NCI-H446 (cell line): Measurements from ENCODE around the gene CNIH1.
"Not testable (repeated sequence)": the region's sequence is repeated elsewhere in the genome, so short reads cannot be mapped to it uniquely, and the experiment has no call there.

Experiments
- DNase-seq, 2 experiments: peaks; one replicate each; lab custom pipeline; 2025; lab: John Stamatoyannopoulos, UW

Gene CNIH1

GRCh38 chr14:54467280-54467679, 26.1 kb upstream of the CNIH1 start:
- DNase-seq, result no peak

GRCh38 chr14:54465654-54466053, 24.5 kb upstream of the CNIH1 start:
- DNase-seq, result peak in 1 of 2 experiments; percentile 52

- DNase-seq, result no peak
Observed at GRCh38 chr14:54462048-54462447, 20.9 kb upstream of the CNIH1 start.

GRCh38 chr14:54459106-54459505, 17.9 kb upstream of the CNIH1 start:
- no peak for DNase-seq

- DNase-seq, result not testable (repeated sequence)
Observed at GRCh38 chr14:54458536-54458935, 17.4 kb upstream of the CNIH1 start.

- DNase-seq, result no peak
Observed at GRCh38 chr14:54457609-54457996, 16.4 kb upstream of the CNIH1 start.

DNA sequence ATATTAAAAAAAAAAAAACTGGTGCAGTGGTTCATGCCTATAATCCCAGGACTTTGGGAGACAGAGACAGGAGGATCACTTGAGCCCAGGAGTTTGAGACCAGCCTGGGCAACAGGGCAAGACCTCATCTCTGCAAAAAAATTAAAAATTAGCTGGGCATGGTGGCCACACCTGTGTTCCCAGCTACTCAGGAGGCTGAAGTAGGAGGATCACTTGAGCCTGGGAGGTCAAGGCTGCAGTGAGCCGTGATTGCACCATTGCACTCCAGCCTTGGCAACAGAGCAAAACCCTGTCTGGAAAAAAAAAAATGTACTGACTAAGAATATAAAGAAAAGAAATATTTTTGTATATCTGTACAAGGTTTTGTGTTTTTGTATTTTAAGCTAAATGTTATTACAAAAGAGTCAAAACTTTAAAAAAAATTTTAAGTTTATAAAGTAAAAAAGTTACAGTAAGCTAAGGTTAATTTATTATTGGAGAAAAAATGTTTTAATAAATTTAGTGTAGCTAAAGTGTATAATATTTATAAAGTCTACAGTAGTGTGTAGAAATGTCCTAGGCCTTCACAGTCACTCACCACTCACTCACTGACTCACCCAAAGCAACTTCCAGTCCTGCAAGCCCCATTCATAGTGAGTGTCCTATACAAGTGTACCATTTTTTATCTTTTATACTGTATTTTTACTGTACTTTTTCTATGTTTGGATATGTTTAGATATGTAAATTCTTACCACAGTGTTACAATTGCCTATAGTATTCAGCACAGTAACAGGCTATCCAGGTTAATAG, 15.8 kb upstream of the CNIH1 start:
- DNase-seq, result not testable (repeated sequence)

DNA sequence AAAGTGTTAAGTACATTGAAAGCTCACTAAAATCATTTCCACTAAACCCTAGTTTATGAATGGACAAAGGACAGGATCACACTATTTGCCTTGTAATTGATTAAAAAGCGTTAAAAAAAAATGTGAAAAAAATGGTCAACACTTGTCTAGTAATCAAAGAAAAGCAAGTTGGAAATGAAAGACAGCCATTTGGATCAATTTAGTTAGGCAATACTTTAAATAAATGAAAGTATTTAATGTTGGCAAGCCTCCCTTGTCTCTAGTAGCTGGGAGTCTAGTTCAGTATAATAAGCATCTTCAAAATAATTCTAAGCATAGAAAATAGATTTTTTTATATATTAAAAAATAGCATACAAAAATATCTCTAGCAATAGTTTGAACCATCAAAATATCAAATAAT, 14.2 kb upstream of the CNIH1 start:
- DNase-seq, result no peak

DNA sequence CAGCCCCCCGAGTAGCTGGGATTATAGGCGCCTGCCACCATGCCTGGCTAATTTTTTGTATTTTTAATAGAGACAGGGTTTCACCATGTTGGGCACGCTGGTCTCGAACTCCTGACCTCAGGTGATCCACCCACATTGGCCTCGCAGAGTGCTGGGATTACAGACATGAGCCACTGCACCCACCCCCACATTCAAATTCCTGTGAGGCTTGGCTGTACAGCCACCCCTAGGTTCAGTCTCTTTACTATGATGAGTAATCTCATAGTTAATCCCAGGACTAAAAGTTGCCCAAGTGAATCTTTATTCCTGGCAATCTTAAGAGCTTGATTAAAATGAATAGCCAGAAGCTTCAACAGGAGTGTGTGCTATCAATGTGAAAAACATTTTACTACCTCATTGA, 12.8 kb upstream of the CNIH1 start:
- not testable (repeated sequence) for DNase-seq

GRCh38 chr14:54453252-54453651, 12.1 kb upstream of the CNIH1 start:
- no peak for DNase-seq

DNA sequence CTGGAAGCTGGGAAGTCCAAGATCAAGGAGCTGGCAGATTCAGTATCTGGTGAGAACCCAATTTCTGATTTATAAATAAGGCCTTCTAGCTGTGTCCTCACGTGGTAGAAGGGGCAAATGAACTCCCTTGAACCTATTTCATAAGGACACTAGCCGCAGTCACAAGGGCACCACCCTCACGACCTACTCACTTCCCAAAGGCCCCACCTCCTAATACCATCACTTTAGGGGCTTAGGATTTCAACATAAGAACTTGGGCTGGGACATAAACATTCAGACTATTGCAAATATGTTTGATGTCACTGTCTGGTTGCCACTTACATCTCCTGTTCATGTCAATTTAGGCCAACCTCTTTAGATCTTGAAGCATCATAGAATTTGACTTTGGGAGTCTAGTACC, 10.8 kb upstream of the CNIH1 start:
- DNase-seq, result no peak

DNA sequence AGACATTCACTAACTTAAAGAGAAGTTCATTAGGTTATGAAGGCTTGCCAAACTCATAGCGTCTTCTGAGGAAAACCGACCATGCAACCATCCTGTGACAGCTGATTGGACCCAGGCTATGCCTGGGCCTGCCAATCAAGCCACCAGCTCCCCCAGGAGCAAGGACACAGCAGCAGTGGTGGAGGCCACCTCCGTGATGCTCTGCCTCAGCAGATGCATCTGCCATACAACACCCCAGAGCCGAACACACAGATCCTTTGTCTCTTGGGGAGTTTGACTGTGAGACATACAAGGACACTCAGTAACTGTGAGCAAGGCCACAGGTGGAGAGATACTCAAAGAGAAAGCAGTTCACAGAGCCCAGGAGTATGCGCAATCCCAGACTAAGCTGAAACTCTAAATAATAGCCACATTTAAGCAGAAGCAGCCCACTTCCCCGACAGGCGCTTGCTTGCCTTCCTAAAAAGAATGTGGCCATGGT, 10.0 kb upstream of the CNIH1 start:
- DNase-seq, result no peak

GRCh38 chr14:54450535-54450934, 9.4 kb upstream of the CNIH1 start:
- DNase-seq, result no peak

DNA sequence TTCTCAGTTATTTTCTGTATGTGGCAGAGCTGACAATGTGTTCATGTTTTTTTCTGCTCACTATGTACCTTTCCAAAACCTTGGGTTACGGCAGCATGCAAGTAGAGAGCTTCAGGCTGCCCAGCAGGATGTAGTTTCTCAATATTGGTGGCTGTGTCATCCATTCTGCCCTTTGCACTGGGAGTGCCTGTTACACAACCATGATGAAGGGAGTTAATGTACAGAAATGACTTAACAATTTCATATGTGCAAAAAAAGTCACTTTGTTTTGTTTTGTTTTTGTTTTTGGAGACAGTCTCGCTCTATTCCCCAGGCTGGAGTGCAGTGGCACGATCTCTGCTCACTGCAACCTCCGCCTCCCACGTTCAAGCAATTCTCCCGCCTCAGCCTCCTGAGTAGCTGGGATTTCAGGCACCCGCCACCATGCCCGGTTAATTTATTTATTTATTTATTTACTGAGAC, 6.1 kb upstream of the CNIH1 start:
- no peak for DNase-seq

DNA sequence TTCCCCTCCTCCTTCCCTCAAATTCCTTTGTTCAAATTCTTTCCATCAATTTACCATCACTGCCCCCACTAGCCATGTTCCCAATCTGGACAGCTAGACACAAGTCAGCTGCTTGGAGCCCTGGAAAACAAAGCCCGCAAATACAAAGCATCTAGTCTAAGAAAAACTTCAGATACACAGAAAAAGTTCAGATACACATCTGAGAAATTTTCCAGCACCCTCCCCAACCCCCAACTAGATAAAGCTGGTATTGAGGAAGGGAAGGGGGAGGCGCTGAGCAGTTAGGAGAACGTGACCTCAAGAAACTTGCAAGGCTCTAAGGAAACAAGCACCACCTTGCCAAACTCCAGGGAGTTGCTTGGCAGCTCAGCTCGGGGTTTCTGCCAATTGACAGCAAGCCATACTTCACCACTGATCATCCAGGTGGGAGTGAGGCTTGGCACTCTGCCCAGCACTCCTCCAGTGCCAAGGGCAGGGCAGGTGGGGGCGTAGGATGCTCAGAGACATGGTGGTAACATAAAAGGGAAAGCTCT, 5.1 kb upstream of the CNIH1 start:
- DNase-seq, result peak; percentile 8 to 79

GRCh38 chr14:54444681-54445080, 3.5 kb upstream of the CNIH1 start:
- no peak for DNase-seq

GRCh38 chr14:54443981-54444380, 2.8 kb upstream of the CNIH1 start:
- no peak for DNase-seq

- not testable (repeated sequence) for DNase-seq
Observed at GRCh38 chr14:54442961-54443360, 1.8 kb upstream of the CNIH1 start.

DNA sequence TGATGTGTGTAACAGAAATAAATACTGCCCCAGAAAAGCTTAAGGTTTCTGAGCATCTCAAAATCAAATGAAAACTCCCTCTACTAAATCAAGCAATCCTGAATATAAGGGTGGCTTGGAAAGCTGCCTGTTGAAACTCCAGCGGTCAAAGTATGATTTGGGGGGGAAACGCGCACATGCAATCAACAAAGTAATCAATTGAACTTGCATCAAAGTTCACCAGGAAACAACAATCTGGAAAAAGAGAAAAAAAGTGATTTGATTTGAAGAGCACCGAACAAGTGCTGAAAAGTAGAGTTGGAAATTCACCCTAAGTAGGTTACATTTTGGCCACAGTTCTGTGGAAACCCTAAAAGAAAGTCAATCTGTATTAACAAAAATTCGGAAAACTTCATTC, 700 bp downstream of the CNIH1 start:
- no peak for DNase-seq

GRCh38 chr14:54440037-54440436, 1.1 kb downstream of the CNIH1 start:
- DNase-seq, result no peak

GRCh38 chr14:54438703-54439102, 2.5 kb downstream of the CNIH1 start:
- no peak for DNase-seq

DNA sequence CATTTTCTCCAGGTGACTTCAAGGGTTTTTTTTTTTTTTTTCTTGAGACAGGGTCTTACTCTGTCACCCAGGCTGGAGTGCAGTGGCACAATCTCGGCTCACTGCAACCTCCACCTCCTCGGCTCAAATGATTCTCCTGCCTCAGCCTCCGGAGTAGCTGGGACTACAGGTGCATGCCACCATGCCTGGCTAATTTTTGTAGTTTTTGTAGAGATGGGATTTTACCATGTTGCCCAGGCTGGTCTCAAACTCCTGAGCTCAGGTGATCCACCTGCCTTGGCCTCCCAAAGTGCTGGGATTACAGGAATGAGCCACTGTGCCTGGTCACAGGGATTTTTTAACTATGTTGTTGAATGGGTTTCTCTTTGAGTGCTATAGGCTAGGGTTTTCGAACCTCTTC, 3.2 kb downstream of the CNIH1 start:
- not testable (repeated sequence) for DNase-seq

DNA sequence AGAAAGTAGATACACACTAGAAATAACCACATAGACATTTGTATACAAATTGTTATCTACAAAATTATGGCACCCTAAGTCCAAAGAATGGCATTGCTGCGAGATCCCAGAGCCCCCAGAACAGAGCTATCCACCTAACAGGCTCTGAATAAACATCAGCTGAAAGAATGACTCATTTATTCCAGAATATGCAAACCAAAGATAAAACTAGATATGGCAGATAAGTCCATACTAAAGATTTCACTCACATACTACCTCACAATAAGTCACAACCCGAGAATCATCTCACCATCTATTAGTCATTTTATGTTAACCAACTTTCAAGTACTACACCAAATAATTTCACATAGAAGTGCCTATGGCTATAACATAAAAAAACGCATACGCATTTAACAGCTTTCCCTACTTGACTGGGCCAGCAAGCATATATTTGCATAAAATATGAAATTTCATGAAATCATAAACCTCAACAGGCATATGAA, 5.6 kb downstream of the CNIH1 start:
- no peak for DNase-seq

GRCh38 chr14:54428527-54428926, 12.6 kb downstream of the CNIH1 start:
- DNase-seq, result no peak
